Lung (tissue), 12 donors: ENCODE results near the gene MLIP. TPM values are rescaled to one million over a fixed set of nuclear protein-coding genes. Genes with fewer than 3 reads are reported as not detected.

ENCODE experiments used
- ATAC-seq: fragments of 200-7000 bp; cut with Tn5 transposase; one replicate; pipeline ENCODE4 v1.9.1; 2020; ENCODE audit warnings: moderate number of reproducible peaks; ENCODE audit not compliant: insufficient read depth, low FRiP score
- DNase-seq, 3 donors: peaks; one replicate each; pipeline ENCODE4 v3.0.0-alpha.2; 2013 to 2017
- H3K27ac ChIP-seq, 2 donors: one replicate each; pipeline ENCODE4 v1.5.1; 2013; ENCODE audit warnings: mild to moderate bottlenecking in 2 of 2, moderate library complexity in 2 of 2, control low read depth in 1 of 2, inconsistent platforms in 1 of 2, low read depth in 1 of 2, low read length in 1 of 2
- H3K27me3 ChIP-seq, 3 donors: one replicate each; pipeline ENCODE4 v1.5.1; 2013; ENCODE audit warnings: low read length in 2 of 3; ENCODE audit not compliant: control insufficient read depth in 3 of 3, insufficient read depth in 3 of 3
- H3K36me3 ChIP-seq, 4 donors: one replicate each; pipeline ENCODE4 v1.5.1; 2013; ENCODE audit warnings: low read length in 4 of 4, mild to moderate bottlenecking in 1 of 4, moderate library complexity in 1 of 4; ENCODE audit not compliant: control insufficient read depth in 4 of 4, insufficient read depth in 4 of 4
- H3K4me1 ChIP-seq, 5 donors: one replicate each; pipeline ENCODE4 v1.5.1; 2013; ENCODE audit warnings: low read length in 5 of 5, mild to moderate bottlenecking in 2 of 5, moderate library complexity in 1 of 5; ENCODE audit not compliant: control insufficient read depth in 5 of 5, insufficient read depth in 5 of 5
- H3K4me3 ChIP-seq: one replicate; pipeline ENCODE4 v1.5.1; 2013; ENCODE audit warnings: mild to moderate bottlenecking, control low read depth, moderate library complexity
- H3K9ac ChIP-seq, 2 donors: one replicate each; pipeline ENCODE4 v1.5.1; 2013; ENCODE audit warnings: low read length in 2 of 2, control low read depth in 1 of 2; ENCODE audit not compliant: insufficient read depth in 1 of 2
- H3K9me3 ChIP-seq, 4 donors: one replicate each; pipeline ENCODE4 v1.5.1; 2013; ENCODE audit warnings: low read length in 3 of 4, mild to moderate bottlenecking in 1 of 4, moderate library complexity in 1 of 4; ENCODE audit not compliant: control insufficient read depth in 4 of 4, insufficient read depth in 3 of 4
- WGBS, 2 donors: extraction: QIAGEN DNeasy Blood & Tissue Kit; methylation state at CpG; one replicate each; pipeline ENCODE4 v1.1.7; 2013; 5-methylcytosine and 5-hydroxymethylcytosine counted together
- polyA plus RNA-seq, 2 donors: library from polyadenylated mRNA; stranded (reverse); fragments of 200-250 nt; gene quantifications; one replicate each; pipeline ENCODE4 v1.2.1, GENCODE V29; 2013
- total RNA-seq, 2 donors: library from RNA; depleted of rRNA in 1 of 2; stranded (reverse); fragments of >200 nt in 1 of 2; gene quantifications; one replicate each; pipeline ENCODE4 v1.2.1, GENCODE V29; 2014 to 2021
- TF ChIP-seq, protein P1 (sequence below): IDR thresholded peaks from 2 replicates; pipeline ENCODE4 v1.5.1; 2012; ENCODE audit warnings: mild to moderate bottlenecking; ENCODE audit errors: control extremely low read depth, extremely low read depth
- donor health status: control.
- donor health status: control.
- donor health status: Bipolar disorder and iron deficiency.
- donor health status: healthy.
- donor health status: DM: yes; HTN: yes; CAD: no.

The MLIP gene
- total and polyA plus RNA-seq, 4 donors = 0.16 to 1.3 (median 0.35) TPM

DNA sequence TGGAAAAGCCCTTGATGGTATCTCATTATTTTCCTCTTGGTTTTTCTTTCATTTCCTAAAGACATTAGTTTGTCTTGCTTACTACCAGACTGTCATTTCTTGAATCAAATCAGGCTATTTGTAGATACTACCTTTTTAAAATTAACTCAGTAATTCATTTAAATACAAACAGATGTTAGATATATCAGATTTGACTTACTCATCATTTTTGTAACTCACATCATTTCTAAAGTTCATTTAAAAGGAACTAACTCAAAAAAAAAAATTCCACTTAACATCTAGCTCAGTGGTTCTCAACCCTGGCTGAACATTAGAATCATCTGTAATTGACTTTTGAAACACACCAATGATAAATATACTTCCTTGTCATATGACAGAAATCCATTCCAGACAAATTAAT lies 148.8 kb downstream of the MLIP start:
- no peak for DNase-seq
- H3K4me3 ChIP-seq = no peak overlapping the region
- no peak for ATAC-seq
- H3K9ac ChIP-seq = no peak overlapping the region
- H3K27me3 ChIP-seq = no peaks in the 10 kb centered on the region
- no peak overlapping the region for H3K27ac ChIP-seq
- H3K4me1 ChIP-seq = peaks cover 0 to 8% (median 0%) of the 10 kb centered on the region in 5 donors
- TF ChIP-seq, protein P1, sequence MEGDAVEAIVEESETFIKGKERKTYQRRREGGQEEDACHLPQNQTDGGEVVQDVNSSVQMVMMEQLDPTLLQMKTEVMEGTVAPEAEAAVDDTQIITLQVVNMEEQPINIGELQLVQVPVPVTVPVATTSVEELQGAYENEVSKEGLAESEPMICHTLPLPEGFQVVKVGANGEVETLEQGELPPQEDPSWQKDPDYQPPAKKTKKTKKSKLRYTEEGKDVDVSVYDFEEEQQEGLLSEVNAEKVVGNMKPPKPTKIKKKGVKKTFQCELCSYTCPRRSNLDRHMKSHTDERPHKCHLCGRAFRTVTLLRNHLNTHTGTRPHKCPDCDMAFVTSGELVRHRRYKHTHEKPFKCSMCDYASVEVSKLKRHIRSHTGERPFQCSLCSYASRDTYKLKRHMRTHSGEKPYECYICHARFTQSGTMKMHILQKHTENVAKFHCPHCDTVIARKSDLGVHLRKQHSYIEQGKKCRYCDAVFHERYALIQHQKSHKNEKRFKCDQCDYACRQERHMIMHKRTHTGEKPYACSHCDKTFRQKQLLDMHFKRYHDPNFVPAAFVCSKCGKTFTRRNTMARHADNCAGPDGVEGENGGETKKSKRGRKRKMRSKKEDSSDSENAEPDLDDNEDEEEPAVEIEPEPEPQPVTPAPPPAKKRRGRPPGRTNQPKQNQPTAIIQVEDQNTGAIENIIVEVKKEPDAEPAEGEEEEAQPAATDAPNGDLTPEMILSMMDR = no peak
- no peaks in the 10 kb centered on the region for H3K36me3 ChIP-seq
- no peaks in the 10 kb centered on the region for H3K9me3 ChIP-seq

DNA sequence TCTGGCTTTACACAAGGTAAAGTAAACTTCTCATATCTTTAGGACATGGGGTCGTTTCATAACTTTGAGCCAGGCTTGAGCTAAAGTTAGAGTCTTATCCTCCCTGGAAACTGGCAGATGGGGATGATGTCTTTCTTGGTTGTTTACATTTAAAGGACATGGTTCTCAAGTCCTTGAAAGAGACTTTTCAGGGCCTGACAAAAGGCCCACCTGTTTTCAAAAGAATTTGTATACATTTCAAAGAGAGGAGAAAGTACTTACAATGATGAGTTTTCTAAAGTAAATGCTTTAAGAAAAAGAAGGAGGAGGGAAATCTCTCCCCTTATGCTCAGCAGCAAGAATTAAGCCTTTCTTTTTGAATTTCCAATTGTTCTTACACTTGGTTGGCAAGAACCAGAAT lies 151.3 kb downstream of the MLIP start:
- H3K4me1 ChIP-seq = peaks cover 0 to 2% (median 0%) of the 10 kb centered on the region in 5 donors
- H3K27me3 ChIP-seq = no peaks in the 10 kb centered on the region
- 45 to 65% methylated on average over 1 of the region's 1 CpG for WGBS, 2 donors
- ATAC-seq (no peak), DNase-seq (no peak)
- no peak overlapping the region for H3K4me3 ChIP-seq
- no peaks in the 10 kb centered on the region for H3K36me3 ChIP-seq
- no peaks in the 10 kb centered on the region for H3K9me3 ChIP-seq
- H3K9ac ChIP-seq = no peak overlapping the region
- TF ChIP-seq, protein P1 = no peak
- no peak overlapping the region for H3K27ac ChIP-seq

DNA sequence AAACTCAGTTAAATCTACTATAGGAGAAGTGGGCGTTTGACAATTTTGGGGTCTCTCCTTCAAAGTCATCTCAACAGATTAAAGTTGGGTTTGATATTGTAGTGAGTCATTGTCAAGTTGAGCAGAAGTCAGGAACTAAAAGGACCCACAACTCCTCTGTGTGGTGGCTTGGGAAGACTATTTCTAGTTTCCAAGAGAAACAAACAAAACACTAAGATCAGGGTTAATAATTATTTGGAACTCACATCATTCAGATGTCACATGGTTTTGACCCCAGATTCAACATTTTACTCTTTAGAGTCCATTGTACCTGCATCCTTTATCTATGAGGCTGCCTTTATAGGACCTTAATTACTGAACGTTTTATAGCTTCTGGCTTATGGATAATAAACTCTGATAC lies 151.7 kb downstream of the MLIP start:
- H3K36me3 ChIP-seq = no peaks in the 10 kb centered on the region
- WGBS, 2 donors = 68 to 76% methylated on average over 2 of the region's 2 CpGs
- TF ChIP-seq, protein P1 = no peak
- H3K27ac ChIP-seq = no peak overlapping the region
- no peak overlapping the region for H3K4me3 ChIP-seq
- H3K4me1 ChIP-seq = no peaks in the 10 kb centered on the region
- no peaks in the 10 kb centered on the region for H3K9me3 ChIP-seq
- DNase-seq (no peak), ATAC-seq (no peak)
- H3K27me3 ChIP-seq = no peaks in the 10 kb centered on the region
- no peak overlapping the region for H3K9ac ChIP-seq

DNA sequence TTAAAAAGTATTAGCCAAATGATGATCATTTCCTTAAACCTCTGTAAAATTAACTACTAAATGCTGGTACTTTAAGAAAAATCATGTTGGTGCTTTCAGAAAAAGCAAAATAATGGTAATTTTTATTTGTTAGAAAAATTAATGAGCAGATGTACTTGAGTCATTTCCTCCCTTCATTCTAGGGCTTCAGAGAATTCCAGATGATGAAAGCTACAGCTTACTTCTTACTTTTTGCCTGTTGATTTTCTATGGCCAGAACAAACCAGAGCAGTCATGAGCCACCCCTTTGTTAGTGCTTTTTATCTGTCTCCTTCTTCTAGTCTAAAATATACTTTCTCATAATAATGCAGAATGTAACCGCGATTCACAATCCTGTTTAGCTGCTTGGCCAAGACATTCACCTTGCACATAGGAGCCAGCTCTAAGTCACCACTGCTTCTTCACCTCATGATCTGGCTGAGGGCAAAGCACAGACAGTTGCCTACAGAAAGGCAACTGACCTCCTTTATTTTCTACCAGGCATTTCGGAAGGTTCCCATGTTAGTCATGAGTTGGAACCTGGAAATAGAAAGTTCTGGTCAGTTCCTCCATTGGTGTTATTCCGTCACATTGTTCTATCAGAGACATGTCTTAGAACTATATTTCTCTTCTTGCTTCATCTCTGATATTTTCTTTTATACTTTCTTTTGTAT lies 153.5 kb downstream of the MLIP start:
- 97% methylated on average over 4 of the region's 4 CpGs for WGBS, 2 donors
- no peaks in the 10 kb centered on the region for H3K27me3 ChIP-seq
- H3K4me3 ChIP-seq = no peak overlapping the region
- TF ChIP-seq, protein P1 = no peak
- DNase-seq (no peak), ATAC-seq (no peak)
- no peaks in the 10 kb centered on the region for H3K36me3 ChIP-seq
- H3K9ac ChIP-seq = no peak overlapping the region
- no peak overlapping the region for H3K27ac ChIP-seq
- no peaks in the 10 kb centered on the region for H3K4me1 ChIP-seq
- no peaks in the 10 kb centered on the region for H3K9me3 ChIP-seq
